GM18502 (cell line): Measurements from ENCODE around the gene SORCS2.

Experiments used
- ATAC-seq: cut with Tn5 transposase; IDR thresholded peaks from one replicate; pipeline ENCODE4 v1.9.1; 2021; ENCODE audit warnings: mild to moderate bottlenecking; ENCODE audit not compliant: unreplicated experiment, poor library complexity

Gene SORCS2

GRCh38 chr4:7659429-7660175, 467.3 kb downstream of the SORCS2 start:
- ATAC-seq = no peak

GRCh38 chr4:7660176-7661039, 468.1 kb downstream of the SORCS2 start:
- no peak for ATAC-seq

GRCh38 chr4:7661066-7661748, 468.9 kb downstream of the SORCS2 start:
- no peak for ATAC-seq

- no peak for ATAC-seq
Measured at GRCh38 chr4:7661846-7662506, 469.6 kb downstream of the SORCS2 start.

- ATAC-seq = no peak
Measured at GRCh38 chr4:7662507-7662846, 470.1 kb downstream of the SORCS2 start.

- ATAC-seq = no peak
Measured at GRCh38 chr4:7663075-7663541, 470.8 kb downstream of the SORCS2 start.

- no peak for ATAC-seq
Measured at GRCh38 chr4:7664106-7664505, 471.8 kb downstream of the SORCS2 start.

GRCh38 chr4:7665321-7665720, 473.0 kb downstream of the SORCS2 start:
- no peak for ATAC-seq

GRCh38 chr4:7666011-7666410, 473.7 kb downstream of the SORCS2 start:
- ATAC-seq = no peak

GRCh38 chr4:7666744-7667143, 474.4 kb downstream of the SORCS2 start:
- no peak for ATAC-seq

GRCh38 chr4:7668271-7668670, 475.9 kb downstream of the SORCS2 start:
- ATAC-seq = no peak

GRCh38 chr4:7668826-7669225, 476.5 kb downstream of the SORCS2 start:
- ATAC-seq = no peak

GRCh38 chr4:7672601-7673000, 480.3 kb downstream of the SORCS2 start:
- no peak for ATAC-seq

- no peak for ATAC-seq
Measured at GRCh38 chr4:7673121-7673520, 480.8 kb downstream of the SORCS2 start.

GRCh38 chr4:7674706-7675105, 482.4 kb downstream of the SORCS2 start:
- no peak for ATAC-seq

GRCh38 chr4:7675136-7675535, 482.8 kb downstream of the SORCS2 start:
- ATAC-seq = no peak

- ATAC-seq = no peak
Measured at GRCh38 chr4:7675612-7676320, 483.4 kb downstream of the SORCS2 start.

GRCh38 chr4:7676398-7676922, 484.1 kb downstream of the SORCS2 start:
- ATAC-seq = no peak

GRCh38 chr4:7677086-7677485, 484.7 kb downstream of the SORCS2 start:
- no peak for ATAC-seq
